ENCODE data around the gene STX8. TPM values are rescaled to one million over a fixed set of nuclear protein-coding genes. Genes with fewer than 3 reads are reported as not detected.

Gene STX8
- total RNA-seq, 1 experiment from 2014 or later = 50.3 TPM

- no peak for ATAC-seq
- no TSS peak for BruUV-seq (replicated peaks)
- in situ Hi-C loops (cut with HindIII; ENCODE audit: low pct_unique_long_range_greater_than_20kb, low sequenced_read_pairs) = no loop called here
Measured at GRCh38 chr17:9587969-9588656, 12.5 kb upstream of the STX8 start.

DNA sequence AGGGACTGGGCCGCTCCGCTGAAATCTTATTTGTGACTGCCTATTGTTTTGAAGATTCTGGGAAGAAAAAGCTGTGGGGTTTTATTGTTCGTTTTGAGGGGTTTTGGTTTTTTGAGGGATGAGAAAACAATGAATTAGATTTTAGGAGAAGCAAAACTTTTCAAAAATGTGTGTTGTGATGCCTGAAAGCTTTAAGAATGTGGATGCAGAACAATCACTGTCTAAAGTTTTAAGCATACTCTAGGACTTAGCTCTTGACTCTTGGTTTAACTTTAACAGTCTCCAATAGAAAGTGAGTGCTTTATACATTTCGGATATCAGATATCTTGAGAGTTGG is 1.7 kb upstream of the STX8 start:
- H3K4me3 ChIP-seq (ENCODE audit: low read depth in 2 of 2, low read length in 2 of 2) = no peak overlapping the region
- CTCF ChIA-PET = interaction anchor here (0.6 to 1.6 kb wide), 4 partner anchors 69 to 191 kb away, joined by 3 to 5 read pairs (median 3); no protein-coding TSS in a partner anchor
- H3K27me3 ChIP-seq (ENCODE audit: control insufficient read depth, insufficient read depth, low read length) = no peaks in the 10 kb centered on the region
- no peaks in the 10 kb centered on the region for H3K4me1 ChIP-seq (ENCODE audit: control insufficient read depth, insufficient read depth, low read length)
- BruUV-seq (replicated peaks) = no TSS peak
- ATAC-seq (no peak), DNase-seq (ENCODE audit: low read depth, low spot score) (no peak)
- no peak overlapping the region for H3K27ac ChIP-seq (ENCODE audit: low read length)
- H3K36me3 ChIP-seq (ENCODE audit: control insufficient read depth, insufficient read depth, low read length) = no peaks in the 10 kb centered on the region; the same call in 1 of the 2 replicates
- no peak for TF ChIP-seq REST (IDR thresholded peaks at IDR 0.05; ENCODE audit: insufficient read depth in 1 of 2, low read depth in 2 of 2, low read length in 1 of 2)
- TF ChIP-seq, protein P1, sequence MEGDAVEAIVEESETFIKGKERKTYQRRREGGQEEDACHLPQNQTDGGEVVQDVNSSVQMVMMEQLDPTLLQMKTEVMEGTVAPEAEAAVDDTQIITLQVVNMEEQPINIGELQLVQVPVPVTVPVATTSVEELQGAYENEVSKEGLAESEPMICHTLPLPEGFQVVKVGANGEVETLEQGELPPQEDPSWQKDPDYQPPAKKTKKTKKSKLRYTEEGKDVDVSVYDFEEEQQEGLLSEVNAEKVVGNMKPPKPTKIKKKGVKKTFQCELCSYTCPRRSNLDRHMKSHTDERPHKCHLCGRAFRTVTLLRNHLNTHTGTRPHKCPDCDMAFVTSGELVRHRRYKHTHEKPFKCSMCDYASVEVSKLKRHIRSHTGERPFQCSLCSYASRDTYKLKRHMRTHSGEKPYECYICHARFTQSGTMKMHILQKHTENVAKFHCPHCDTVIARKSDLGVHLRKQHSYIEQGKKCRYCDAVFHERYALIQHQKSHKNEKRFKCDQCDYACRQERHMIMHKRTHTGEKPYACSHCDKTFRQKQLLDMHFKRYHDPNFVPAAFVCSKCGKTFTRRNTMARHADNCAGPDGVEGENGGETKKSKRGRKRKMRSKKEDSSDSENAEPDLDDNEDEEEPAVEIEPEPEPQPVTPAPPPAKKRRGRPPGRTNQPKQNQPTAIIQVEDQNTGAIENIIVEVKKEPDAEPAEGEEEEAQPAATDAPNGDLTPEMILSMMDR (IDR thresholded peaks at IDR 0.05) = peak; percentile 21
- in situ Hi-C loops (cut with HindIII; ENCODE audit: low pct_unique_long_range_greater_than_20kb, low sequenced_read_pairs) = no loop called here
- POLR2A ChIA-PET = no interaction called here
- H3K9me3 ChIP-seq (ENCODE audit: control insufficient read depth, insufficient read depth, low read depth, low read length) = no peaks in the 10 kb centered on the region
- intact Hi-C loops (cut with micrococcal nuclease; ENCODE audit: unreplicated experiment) = loop anchor here (2.0 kb wide), 2 partner anchors 69 to 99 kb away; no protein-coding TSS in a partner anchor

More at GRCh38 chr17:9587969-9588656, 12.5 kb upstream of the STX8 start:
- ChIA-PET CTCF (no interaction called here), POLR2A (no interaction called here)
- no peaks in the 10 kb centered on the region for H3K27me3 ChIP-seq (ENCODE audit: control insufficient read depth, insufficient read depth, low read length)
- TF ChIP-seq POLR2AphosphoS5 (IDR thresholded peaks at IDR 0.05; ENCODE audit: low read depth, low read length) = no peak
- TF ChIP-seq, protein P1 (IDR thresholded peaks at IDR 0.05) = no peak
- no peak for TF ChIP-seq TCF7L2 (IDR thresholded peaks at IDR 0.05; ENCODE audit: low read depth, low read length)
- no peak for TF ChIP-seq REST (IDR thresholded peaks at IDR 0.05; ENCODE audit: insufficient read depth in 1 of 2, low read depth in 2 of 2, low read length in 1 of 2)
- no peak for TF ChIP-seq SIN3A (IDR thresholded peaks at IDR 0.05; ENCODE audit: borderline replicate concordance, insufficient read depth, low read depth, low read length)
- no peaks in the 10 kb centered on the region for H3K36me3 ChIP-seq (ENCODE audit: control insufficient read depth, insufficient read depth, low read length)
- H3K27ac ChIP-seq (ENCODE audit: low read length) = no peak overlapping the region
- H3K4me3 ChIP-seq (ENCODE audit: low read depth in 2 of 2, low read length in 2 of 2) = no peak overlapping the region
- intact Hi-C loops (cut with micrococcal nuclease; ENCODE audit: unreplicated experiment) = no loop called here
- DNase-seq (ENCODE audit: low read depth, low spot score) = no peak
- H3K9me3 ChIP-seq (ENCODE audit: control insufficient read depth, insufficient read depth, low read depth, low read length) = no peaks in the 10 kb centered on the region
- no peaks in the 10 kb centered on the region for H3K4me1 ChIP-seq (ENCODE audit: control insufficient read depth, insufficient read depth, low read length)
